Stimulated activated CD8-positive, alpha-beta memory T cell treated with anti-CD3 and anti-CD28 coated beads, Interleukin-4, amount 100 ng/mL, for 24 hours (primary cell): ENCODE measurements around the gene GCDH.
A peak's percentile ranks its signal among the peaks of the same experiment; 100 is the strongest.
"Not testable (repeated sequence)": the region's sequence is repeated elsewhere in the genome, so short reads cannot be mapped to it uniquely, and the experiment has no call there.

Source experiments
- DNase-seq: peaks from one replicate; pipeline ENCODE4 v3.0.0-alpha.2; 2020; ENCODE audit warnings: low read depth

The GCDH gene

GRCh38 chr19:12890787-12891552 lies at the start of gene GCDH:
Gene GCDH (plus strand): TSS chr19:12891160. CDS start chr19:12891305, 145 bp downstream.
- peak; percentile 94 for DNase-seq

- DNase-seq: no peak
Observed at GRCh38 chr19:12842511-12842910, 48.4 kb upstream of the GCDH start.

GRCh38 chr19:12843328-12843727 lies 47.6 kb upstream of the GCDH start:
- no peak for DNase-seq

GRCh38 chr19:12843999-12844732 lies 46.8 kb upstream of the GCDH start:
- no peak for DNase-seq

GRCh38 chr19:12846613-12847012 lies 44.3 kb upstream of the GCDH start:
- not testable (repeated sequence) for DNase-seq

GRCh38 chr19:12847159-12848139 lies 43.5 kb upstream of the GCDH start:
- peak; percentile 81 for DNase-seq

GRCh38 chr19:12856653-12857052 lies 34.3 kb upstream of the GCDH start:
- no peak for DNase-seq

- DNase-seq: no peak
Observed at GRCh38 chr19:12858041-12858928, 32.7 kb upstream of the GCDH start.

GRCh38 chr19:12859546-12859945 lies 31.4 kb upstream of the GCDH start:
- DNase-seq: no peak

GRCh38 chr19:12864143-12864542 lies 26.8 kb upstream of the GCDH start:
- no peak for DNase-seq

- DNase-seq: no peak
Observed at GRCh38 chr19:12864721-12865715, 25.9 kb upstream of the GCDH start.

- no peak for DNase-seq
Observed at GRCh38 chr19:12865746-12866415, 25.1 kb upstream of the GCDH start.

- no peak for DNase-seq
Observed at GRCh38 chr19:12866416-12867119, 24.4 kb upstream of the GCDH start.

- peak; percentile 51 for DNase-seq
Observed at GRCh38 chr19:12867120-12868099, 23.6 kb upstream of the GCDH start.

- no peak for DNase-seq
Observed at GRCh38 chr19:12868540-12869112, 22.3 kb upstream of the GCDH start.

- DNase-seq: no peak
Observed at GRCh38 chr19:12871681-12872080, 19.3 kb upstream of the GCDH start.

GRCh38 chr19:12872255-12872654 lies 18.7 kb upstream of the GCDH start:
- no peak for DNase-seq
